Upper lobe of left lung (tissue), 6 donors: ENCODE measurements around the gene FAM180B. TPM values are rescaled to one million over a fixed set of nuclear protein-coding genes. Genes with fewer than 3 reads are reported as not detected.

Experiments
- ATAC-seq, 2 donors: fragments of 200-7000 bp; cut with Tn5 transposase; one replicate each; pipeline ENCODE4 v1.9.1; 2022; ENCODE audit warnings: mild to moderate bottlenecking in 2 of 2, moderate library complexity in 2 of 2; ENCODE audit not compliant: low FRiP score in 2 of 2
- DNase-seq, 2 donors: peaks; one replicate each; pipeline ENCODE4 v3.0.0-alpha.2; 2019 to 2020
- H3K27ac ChIP-seq, 4 donors: fragments of 200-600 bp; sonication (generic); one replicate each; pipeline ENCODE4 v1.5.1; 2016 to 2019
- H3K27me3 ChIP-seq, 4 donors: fragments of 200-600 bp; sonication (generic); one replicate each; pipeline ENCODE4 v1.5.1; 2017 to 2019
- H3K36me3 ChIP-seq, 4 donors: fragments of 200-600 bp; sonication (generic); one replicate each; pipeline ENCODE4 v1.5.1; 2016 to 2019
- H3K4me1 ChIP-seq, 4 donors: fragments of 200-600 bp; sonication (generic); one replicate each; pipeline ENCODE4 v1.5.1; 2018 to 2019
- H3K4me3 ChIP-seq, 4 donors: fragments of 200-600 bp; sonication (generic); one replicate each; pipeline ENCODE4 v1.5.1; 2017 to 2019; ENCODE audit warnings: mild to moderate bottlenecking in 2 of 4, moderate library complexity in 1 of 4
- H3K9me3 ChIP-seq, 4 donors: fragments of 200-600 bp; sonication (generic); one replicate each; pipeline ENCODE4 v1.5.1; 2018 to 2019
- CTCF ChIP-seq, 6 experiments: fragments of 450-650 bp in 4 of 6; fragments of 200-600 bp in 2 of 6; sonication (generic) in 2 of 6; IDR thresholded peaks; one replicate each; pipeline ENCODE4 v1.5.1; 2016 to 2019; ENCODE audit warnings: antibody characterized with exemption in 6 of 6
- EP300 ChIP-seq, 4 donors: sonication (generic); formaldehyde crosslinking; IDR thresholded peaks; one replicate each; pipeline ENCODE4 v1.5.1; 2017; ENCODE audit warnings: antibody characterized with exemption in 4 of 4, control low read depth in 2 of 4
- POLR2A ChIP-seq, 4 donors: fragments of 450-650 bp; IDR thresholded peaks; one replicate each; pipeline ENCODE4 v1.5.1; 2016 to 2017; ENCODE audit warnings: antibody characterized with exemption in 4 of 4, mild to moderate bottlenecking in 2 of 4
- POLR2AphosphoS5 ChIP-seq, 2 donors: sonication (generic); formaldehyde crosslinking; IDR thresholded peaks; one replicate each; pipeline ENCODE4 v1.5.1; 2017; ENCODE audit warnings: antibody characterized with exemption in 2 of 2
- WGBS, 2 donors: methylation state at CpG; one replicate each; pipeline ENCODE4 v1.1.5; 2017 to 2018; 5-methylcytosine and 5-hydroxymethylcytosine counted together
- total RNA-seq, 6 donors: library from RNA; depleted of rRNA in 4 of 6; stranded (reverse); fragments of >200 nt in 4 of 6; gene quantifications; one replicate each; pipeline versions ENCODE4 v1.1.0 to v1.2.1, GENCODE V29; 2016 to 2021
- donor health status: DM: no; HTN: no; CAD: no; lungs with moderate emphysema.
- donor health status: DM: no; HTN: yes; CAD: no; lungs with severe emphysema.

The FAM180B gene
- total RNA-seq, 6 donors from 2014 or later, result 0.14 to 0.30 TPM; not detected in 4

DNA sequence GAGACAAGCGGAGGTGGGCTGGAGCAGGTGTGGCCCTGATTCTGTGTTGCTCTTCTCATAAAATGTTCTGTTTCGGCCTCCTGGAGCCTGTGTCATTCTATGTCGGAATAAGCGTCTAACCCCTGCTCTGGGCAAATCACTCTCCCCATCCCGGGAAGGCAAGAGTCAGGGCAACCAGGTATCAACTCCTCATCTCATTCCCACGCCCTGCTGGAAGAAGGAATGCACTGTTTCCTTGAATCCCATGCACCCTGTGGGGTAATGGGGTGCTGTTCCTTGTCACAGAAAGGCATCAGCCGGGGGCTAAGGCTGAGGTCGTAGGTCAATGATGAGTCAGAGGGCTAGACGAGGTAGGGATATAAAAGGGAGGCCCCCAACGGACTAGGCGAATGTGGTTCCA, 2.6 kb downstream of the FAM180B start:
- WGBS, 2 donors, result 81 to 88% methylated on average over 8 to 11 of the region's 11 CpGs
- ATAC-seq (no peak), DNase-seq (no peak)
- no peak for TF ChIP-seq CTCF (IDR thresholded peaks at IDR 0.05)
- no peak for TF ChIP-seq POLR2A (IDR thresholded peaks at IDR 0.05)
- TF ChIP-seq EP300 (IDR thresholded peaks at IDR 0.05), result no peak
- no peak for TF ChIP-seq POLR2AphosphoS5 (IDR thresholded peaks at IDR 0.05)
- Histone ChIP-seq H3K36me3 (peaks cover 0 to 12% (median 10%) of the 10 kb centered on the region in 4 donors), H3K4me1 (peaks cover 7 to 22% (median 8%) of the 10 kb centered on the region in 4 donors), H3K9me3 (no peaks in the 10 kb centered on the region), H3K27ac (no peak overlapping the region), H3K27me3 (peaks cover 0 to 20% (median 10%) of the 10 kb centered on the region in 4 donors), H3K4me3 (peak overlapping the region in 1 of 4 donors; percentile 39)

- peak in 1 of 2 donors; percentile 83 for DNase-seq
Measured at GRCh38 chr11:47589584-47589976, 3.1 kb downstream of the FAM180B start.

GRCh38 chr11:47589977-47590861, 3.7 kb downstream of the FAM180B start:
- ATAC-seq (no peak), DNase-seq (peak in 1 of 2 donors; percentile 84)
- Histone ChIP-seq H3K9me3 (no peaks in the 10 kb centered on the region), H3K4me1 (peaks cover 10 to 27% (median 11%) of the 10 kb centered on the region in 4 donors), H3K27ac (no peak overlapping the region), H3K36me3 (peaks cover 0 to 1% (median 0%) of the 10 kb centered on the region in 4 donors), H3K4me3 (peak overlapping the region in 3 of 4 donors; percentile 19 to 39 (median 29)), H3K27me3 (peaks cover 0 to 28% (median 13%) of the 10 kb centered on the region in 4 donors)
- TF ChIP-seq CTCF (IDR thresholded peaks at IDR 0.05) (no peak), POLR2AphosphoS5 (IDR thresholded peaks at IDR 0.05) (no peak), POLR2A (IDR thresholded peaks at IDR 0.05) (no peak), EP300 (IDR thresholded peaks at IDR 0.05) (no peak)
- 69 to 70% methylated on average over 90 to 102 of the region's 122 CpGs for WGBS, 2 donors

More at GRCh38 chr11:47589584-47589976, 3.1 kb downstream of the FAM180B start:
- Histone ChIP-seq H3K9me3 (no peaks in the 10 kb centered on the region), H3K27ac (no peak overlapping the region), H3K4me3 (peak overlapping the region; percentile 19 to 39 (median 27)), H3K4me1 (peaks cover 10 to 26% (median 11%) of the 10 kb centered on the region in 4 donors), H3K36me3 (peaks cover 0 to 7% (median 5%) of the 10 kb centered on the region in 4 donors), H3K27me3 (peaks cover 0 to 24% (median 12%) of the 10 kb centered on the region in 4 donors)
- TF ChIP-seq POLR2A (IDR thresholded peaks at IDR 0.05) (no peak), EP300 (IDR thresholded peaks at IDR 0.05) (no peak), CTCF (IDR thresholded peaks at IDR 0.05) (no peak), POLR2AphosphoS5 (IDR thresholded peaks at IDR 0.05) (no peak)
- 69 to 85% methylated on average over 28 to 32 of the region's 51 CpGs for WGBS, 2 donors
- ATAC-seq, result no peak

DNA sequence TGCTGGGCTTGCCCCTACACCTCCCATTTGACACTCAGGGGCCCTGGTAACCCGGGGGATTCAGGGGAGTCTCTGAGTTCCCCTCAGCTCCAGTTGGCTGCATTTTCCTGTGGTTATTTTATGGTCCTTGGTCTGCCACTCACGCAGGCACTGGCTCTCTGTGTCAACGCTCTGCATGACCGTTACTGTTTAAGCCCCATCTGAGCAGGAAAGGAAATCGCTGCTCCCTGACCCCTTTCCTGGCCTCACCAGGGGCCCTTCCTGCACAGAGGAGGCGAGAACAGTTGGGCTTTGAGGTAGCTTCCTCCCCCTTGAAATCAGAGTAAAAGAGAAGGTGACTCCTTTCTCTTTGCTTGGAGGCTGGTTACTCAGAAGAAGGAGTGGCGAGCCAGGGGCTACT, 5.3 kb downstream of the FAM180B start:
- Histone ChIP-seq H3K4me3 (no peak overlapping the region), H3K27me3 (peaks cover 0 to 28% (median 13%) of the 10 kb centered on the region in 4 donors), H3K9me3 (no peaks in the 10 kb centered on the region), H3K27ac (no peak overlapping the region), H3K4me1 (peaks cover 10 to 27% (median 11%) of the 10 kb centered on the region in 4 donors), H3K36me3 (no peaks in the 10 kb centered on the region)
- DNase-seq (no peak), ATAC-seq (no peak)
- TF ChIP-seq POLR2A (IDR thresholded peaks at IDR 0.05) (no peak), POLR2AphosphoS5 (IDR thresholded peaks at IDR 0.05) (no peak), CTCF (IDR thresholded peaks at IDR 0.05) (no peak), EP300 (IDR thresholded peaks at IDR 0.05) (no peak)
- 27 to 41% methylated on average over 7 of the region's 7 CpGs for WGBS, 2 donors
